SU-DHL-6 (cell line): ENCODE data around the gene MDC1.

Experiments
- H2AFZ ChIP-seq: fragments of 200-600 bp; sonication (generic); 2 replicates; pipeline ENCODE4 v1.6.1; 2014; ENCODE audit warnings: low read depth, mild to moderate bottlenecking, moderate library complexity, mixed read lengths, antibody characterized with exemption, low read length; ENCODE audit not compliant: severe bottlenecking
- H3F3A ChIP-seq: fragments of 200-600 bp; shearing (Covaris generic); 2 replicates; pipeline ENCODE4 v1.6.0; 2016; ENCODE audit warnings: antibody characterized with exemption, mild to moderate bottlenecking; ENCODE audit not compliant: insufficient read depth
- H3K27ac ChIP-seq: fragments of 200-600 bp; sonication (generic); 2 replicates; pipeline ENCODE4 v1.5.1; 2016; ENCODE audit warnings: low read depth, mild to moderate bottlenecking, low read length, moderate library complexity, mixed read lengths
- H3K27me3 ChIP-seq: fragments of 200-600 bp; sonication (generic), shearing (Covaris generic); 2 replicates; pipeline ENCODE4 v1.6.0; 2014; ENCODE audit warnings: mild to moderate bottlenecking, low read length
- H3K36me3 ChIP-seq: fragments of 200-600 bp; sonication (generic); 2 replicates; pipeline ENCODE4 v1.6.1; 2014; ENCODE audit warnings: mild to moderate bottlenecking, low read length, mixed read lengths
- H3K4me2 ChIP-seq: fragments of 300-600, 200-600 bp; shearing (Covaris generic), sonication (generic); 2 replicates; pipeline ENCODE4 v1.6.0; 2014; ENCODE audit warnings: low read length, low read depth, mild to moderate bottlenecking; ENCODE audit not compliant: poor library complexity, severe bottlenecking
- H3K4me3 ChIP-seq: fragments of 200-600 bp; sonication (generic); 2 replicates; pipeline ENCODE4 v1.5.1; 2014; ENCODE audit warnings: antibody characterized with exemption, low read length, mild to moderate bottlenecking, mixed read lengths; ENCODE audit not compliant: insufficient read depth, poor library complexity, severe bottlenecking
- H3K79me2 ChIP-seq: fragments of 200-600 bp; sonication (generic); 2 replicates; pipeline ENCODE4 v1.6.1; 2014; ENCODE audit warnings: mild to moderate bottlenecking, low read length, moderate library complexity; ENCODE audit not compliant: insufficient read depth
- H3K9ac ChIP-seq: fragments of 200-600 bp; sonication (generic); 2 replicates; pipeline ENCODE4 v1.7.0; 2014; ENCODE audit warnings: mild to moderate bottlenecking, low read length
- H3K9me2 ChIP-seq: fragments of 200-600 bp; sonication (generic); replicated peaks from 2 replicates; pipeline ENCODE4 v1.6.1; 2014; ENCODE audit warnings: low read length; ENCODE audit not compliant: insufficient read depth
- H3K9me3 ChIP-seq: fragments of 200-600 bp; sonication (generic); 2 replicates; pipeline ENCODE4 v1.6.1; 2014; ENCODE audit warnings: low read length, mixed read lengths; ENCODE audit not compliant: insufficient read depth
- H4K20me1 ChIP-seq: fragments of 200-600 bp; sonication (generic); 2 replicates; pipeline ENCODE4 v1.6.1; 2014; ENCODE audit warnings: low read depth, mild to moderate bottlenecking, antibody characterized with exemption, low read length, moderate library complexity, mixed read lengths
- EZH2phosphoT487 ChIP-seq: fragments of 200-600 bp; sonication (generic), shearing (Covaris generic); conservative IDR thresholded peaks from 2 replicates; pipeline ENCODE4 v1.6.1; 2018; ENCODE audit warnings: mild to moderate bottlenecking, antibody characterized with exemption, low read length, moderate library complexity, mixed read lengths
- TF ChIP-seq, protein P1 (sequence below): fragments of 200-600 bp; sonication (generic); IDR thresholded peaks from one replicate; pipeline ENCODE4 v1.5.1; 2017; ENCODE audit warnings: antibody characterized with exemption, mild to moderate bottlenecking, low read length, moderate library complexity; ENCODE audit not compliant: insufficient read depth, poor library complexity, severe bottlenecking

The MDC1 gene

DNA sequence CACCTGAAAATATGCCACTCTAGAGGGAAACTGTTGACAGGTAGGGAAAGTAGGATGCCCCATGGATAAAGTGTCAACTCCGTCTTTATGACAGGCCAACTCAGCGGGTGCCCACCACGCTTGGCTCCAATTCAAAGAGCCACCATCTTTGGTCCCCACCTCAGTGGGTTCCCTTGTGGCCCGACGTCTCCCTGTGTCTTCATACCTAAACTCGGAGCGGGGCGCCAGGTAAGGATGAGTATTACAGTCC, 277 bp downstream of the MDC1 start:
- H3K27me3 ChIP-seq, result no peaks in the 10 kb centered on the region
- H3K9me2 ChIP-seq, result no peaks in the 10 kb centered on the region
- peaks cover 14% of the 10 kb centered on the region for H3K36me3 ChIP-seq
- H3K4me2 ChIP-seq, result peak overlapping the region; percentile 81
- peak overlapping the region; percentile 52 for H3K4me3 ChIP-seq
- peak overlapping the region; percentile 57 for H3K9ac ChIP-seq
- TF ChIP-seq EZH2phosphoT487, result no peak
- TF ChIP-seq, protein P1, sequence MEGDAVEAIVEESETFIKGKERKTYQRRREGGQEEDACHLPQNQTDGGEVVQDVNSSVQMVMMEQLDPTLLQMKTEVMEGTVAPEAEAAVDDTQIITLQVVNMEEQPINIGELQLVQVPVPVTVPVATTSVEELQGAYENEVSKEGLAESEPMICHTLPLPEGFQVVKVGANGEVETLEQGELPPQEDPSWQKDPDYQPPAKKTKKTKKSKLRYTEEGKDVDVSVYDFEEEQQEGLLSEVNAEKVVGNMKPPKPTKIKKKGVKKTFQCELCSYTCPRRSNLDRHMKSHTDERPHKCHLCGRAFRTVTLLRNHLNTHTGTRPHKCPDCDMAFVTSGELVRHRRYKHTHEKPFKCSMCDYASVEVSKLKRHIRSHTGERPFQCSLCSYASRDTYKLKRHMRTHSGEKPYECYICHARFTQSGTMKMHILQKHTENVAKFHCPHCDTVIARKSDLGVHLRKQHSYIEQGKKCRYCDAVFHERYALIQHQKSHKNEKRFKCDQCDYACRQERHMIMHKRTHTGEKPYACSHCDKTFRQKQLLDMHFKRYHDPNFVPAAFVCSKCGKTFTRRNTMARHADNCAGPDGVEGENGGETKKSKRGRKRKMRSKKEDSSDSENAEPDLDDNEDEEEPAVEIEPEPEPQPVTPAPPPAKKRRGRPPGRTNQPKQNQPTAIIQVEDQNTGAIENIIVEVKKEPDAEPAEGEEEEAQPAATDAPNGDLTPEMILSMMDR, result no peak
- peak overlapping the region; percentile 83 for H3K27ac ChIP-seq
- no peaks in the 10 kb centered on the region for H3K9me3 ChIP-seq
- H3K79me2 ChIP-seq, result peaks cover 25% of the 10 kb centered on the region
- peaks cover 3% of the 10 kb centered on the region; the same call in 1 of the 2 replicates for H4K20me1 ChIP-seq
- peak overlapping the region; percentile 3 for H2AFZ ChIP-seq
- peaks cover 56% of the 10 kb centered on the region for H3F3A ChIP-seq

DNA sequence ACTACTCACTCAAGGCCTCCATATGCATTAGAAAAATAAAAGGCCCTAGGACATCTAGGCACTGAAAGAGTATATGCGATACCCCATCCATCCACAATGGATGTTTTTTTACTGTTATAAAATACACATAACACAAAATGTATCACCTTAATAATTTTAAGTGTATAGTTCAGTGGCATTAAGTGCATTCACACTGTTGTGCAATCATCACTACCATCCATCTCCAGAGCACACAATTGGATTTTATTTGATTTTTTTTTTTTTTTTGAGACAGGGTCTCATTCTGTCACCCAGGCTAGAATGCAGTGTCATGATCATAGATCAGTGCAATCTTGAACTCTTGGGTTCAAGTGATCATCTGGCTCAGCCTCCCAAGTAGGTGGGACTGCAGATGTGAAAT, 2.8 kb downstream of the MDC1 start:
- no peaks in the 10 kb centered on the region for H3K27me3 ChIP-seq
- H3K9me2 ChIP-seq, result no peaks in the 10 kb centered on the region
- H3K36me3 ChIP-seq, result peaks cover 6% of the 10 kb centered on the region; the same call in 1 of the 2 replicates
- no peak for TF ChIP-seq EZH2phosphoT487
- TF ChIP-seq, protein P1, result no peak
- no peak overlapping the region for H3K4me3 ChIP-seq
- no peak overlapping the region for H3K27ac ChIP-seq
- H3K9ac ChIP-seq, result no peak overlapping the region; the same call in 1 of the 2 replicates
- no peak overlapping the region for H3K4me2 ChIP-seq
- 0 out of 2 replicates have a peak, but pooled peaks cover 2% of the 10 kb centered on the region for H3K79me2 ChIP-seq
- peaks cover 35% of the 10 kb centered on the region for H3F3A ChIP-seq
- H2AFZ ChIP-seq, result no peak overlapping the region
- H3K9me3 ChIP-seq, result no peaks in the 10 kb centered on the region
- H4K20me1 ChIP-seq, result no peaks in the 10 kb centered on the region

DNA sequence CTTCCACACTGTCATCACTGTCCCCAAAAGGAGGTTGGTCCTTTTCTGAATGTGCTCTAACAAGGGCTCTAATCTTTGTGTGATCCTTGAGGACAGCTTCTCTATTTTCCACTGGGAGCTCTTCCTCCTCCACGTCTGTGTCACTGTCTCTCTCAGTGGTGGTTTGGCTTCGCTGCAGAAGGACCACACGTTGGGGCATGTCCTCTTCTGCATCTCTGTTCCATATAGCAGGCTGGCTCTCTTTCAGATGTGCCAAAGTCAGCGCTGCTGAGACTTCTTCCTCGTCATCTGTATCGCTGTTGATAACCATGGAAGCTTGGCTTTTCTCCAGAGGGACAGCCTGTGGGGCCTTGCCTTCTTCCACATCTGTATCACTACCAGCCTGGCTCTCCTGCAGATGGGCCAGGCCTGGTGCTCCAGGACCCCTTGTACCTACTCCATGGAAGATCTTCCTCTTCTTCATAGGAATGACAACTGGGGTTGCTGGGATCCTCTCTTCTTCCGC, 4.6 kb downstream of the MDC1 start:
- H3K36me3 ChIP-seq, result peaks cover 6% of the 10 kb centered on the region; the same call in 1 of the 2 replicates

More for the DNA sequence above, 4.6 kb downstream of the MDC1 start:
- H3K9me2 ChIP-seq, result no peaks in the 10 kb centered on the region
- H4K20me1 ChIP-seq, result no peaks in the 10 kb centered on the region
- no peak overlapping the region for H3K9ac ChIP-seq
- no peaks in the 10 kb centered on the region for H3K27me3 ChIP-seq
- no peaks in the 10 kb centered on the region for H3K79me2 ChIP-seq
- no peak overlapping the region for H3K4me2 ChIP-seq
- TF ChIP-seq EZH2phosphoT487, result no peak
- TF ChIP-seq, protein P1, result no peak
- no peak overlapping the region for H3K4me3 ChIP-seq
- H3K9me3 ChIP-seq, result no peaks in the 10 kb centered on the region
- H2AFZ ChIP-seq, result no peak overlapping the region
- peaks cover 26% of the 10 kb centered on the region for H3F3A ChIP-seq
- no peak overlapping the region for H3K27ac ChIP-seq
